WTC11 (cell line): ENCODE measurements around the gene CPB2. TPM values are rescaled to one million over a fixed set of nuclear protein-coding genes. Genes with fewer than 3 reads are reported as not detected.

Experiments used
- ATAC-seq: fragments of 200-7000 bp; cut with Tn5 transposase; 2 replicates; pipeline ENCODE4 v1.10.0; 2021; ENCODE audit warnings: mild to moderate bottlenecking, moderate library complexity
- CTCF ChIA-PET: fragments of 300-600 bp; sonication (Branson Sonifier 250); formaldehyde crosslinking; loops from one replicate; lab custom pipeline; 2021; ENCODE audit warnings: antibody characterized with exemption; lab: Charles Lee
- POLR2A ChIA-PET: fragments of 350-600 bp; sonication (Branson Sonifier 250); formaldehyde crosslinking; loops from one replicate; lab custom pipeline; 2021; ENCODE audit warnings: antibody characterized with exemption; lab: Charles Lee
- DNase-seq: peaks from one replicate; pipeline ENCODE4 v3.0.0; 2021; ENCODE audit warnings: low spot score
- H3K27ac Mint-ChIP-seq: 2 replicates; pipeline ENCODE4 v1.8.0; 2021; ENCODE audit warnings: mixed read lengths
- H3K27me3 Mint-ChIP-seq: 2 replicates; pipeline ENCODE4 v1.8.0; 2021; ENCODE audit warnings: low read depth, mild to moderate bottlenecking, moderate library complexity, mixed read lengths
- H3K36me3 Mint-ChIP-seq: 2 replicates; pipeline ENCODE4 v1.8.0; 2021; ENCODE audit warnings: mixed read lengths
- H3K4me1 Mint-ChIP-seq: 2 replicates; pipeline ENCODE4 v1.8.0; 2022; ENCODE audit warnings: mixed read lengths
- H3K4me3 Mint-ChIP-seq: 2 replicates; pipeline ENCODE4 v1.8.0; 2021; ENCODE audit warnings: mild to moderate bottlenecking, moderate library complexity, mixed read lengths
- H3K9me3 Mint-ChIP-seq: 2 replicates; pipeline ENCODE4 v1.8.0; 2021; ENCODE audit warnings: mixed read lengths
- ATF1 ChIP-seq: sonication (generic); formaldehyde crosslinking; IDR thresholded peaks from 2 replicates; pipeline ENCODE4 v1.8.1; 2023; ENCODE audit warnings: mild to moderate bottlenecking, moderate library complexity, missing genetic modification reagents
- CREM ChIP-seq: sonication (generic); formaldehyde crosslinking; IDR thresholded peaks from 2 replicates; pipeline ENCODE4 v1.8.1; 2022; ENCODE audit warnings: mild to moderate bottlenecking, missing genetic modification reagents, moderate library complexity
- CTCF ChIP-seq: fragments of 200-600 bp; IDR thresholded peaks from 2 replicates; pipeline ENCODE4 v1.8.0; 2022; ENCODE audit warnings: antibody characterized with exemption
- E2F4 ChIP-seq: sonication (generic); formaldehyde crosslinking; IDR thresholded peaks from 2 replicates; pipeline ENCODE4 v1.8.1; 2022; ENCODE audit warnings: low read depth, mild to moderate bottlenecking, moderate library complexity, missing genetic modification reagents, borderline replicate concordance
- FOXK1 ChIP-seq: sonication (generic); formaldehyde crosslinking; IDR thresholded peaks from 2 replicates; pipeline ENCODE4 v1.8.0; 2022; ENCODE audit warnings: mild to moderate bottlenecking, moderate library complexity, missing genetic modification reagents
- FOXP1 ChIP-seq: sonication (generic); formaldehyde crosslinking; IDR thresholded peaks from 2 replicates; pipeline ENCODE4 v1.8.0; 2022; ENCODE audit warnings: missing genetic modification reagents, mild to moderate bottlenecking, moderate library complexity, borderline replicate concordance
- GRHL2 ChIP-seq: fragments of 250-450 bp; sonication (Bioruptor Pico); IDR thresholded peaks from 2 replicates; pipeline ENCODE4 v1.8.0; 2022; ENCODE audit warnings: mild to moderate bottlenecking, moderate library complexity; ENCODE audit not compliant: insufficient replicate concordance, severe bottlenecking
- IRF2 ChIP-seq: sonication (generic); formaldehyde crosslinking; IDR thresholded peaks from 2 replicates; pipeline ENCODE4 v1.8.0; 2022; ENCODE audit warnings: low read depth, missing genetic modification reagents, borderline replicate concordance
- JAZF1 ChIP-seq: fragments of 250-450 bp; sonication (Bioruptor Pico); IDR thresholded peaks from 2 replicates; pipeline ENCODE4 v1.9.0; 2021; ENCODE audit warnings: moderate library complexity, mild to moderate bottlenecking, inconsistent platforms
- MYBL2 ChIP-seq: sonication (generic); formaldehyde crosslinking; IDR thresholded peaks from 2 replicates; pipeline ENCODE4 v1.8.1; 2023; ENCODE audit warnings: mild to moderate bottlenecking, moderate library complexity, missing genetic modification reagents
- NR1H2 ChIP-seq: sonication (generic); formaldehyde crosslinking; IDR thresholded peaks from 2 replicates; pipeline ENCODE4 v1.9.0; 2021; ENCODE audit warnings: mild to moderate bottlenecking, moderate library complexity, missing genetic modification reagents
- NR3C1 ChIP-seq: sonication (generic); formaldehyde crosslinking; conservative IDR thresholded peaks from 2 replicates; pipeline ENCODE4 v1.8.1; 2023; ENCODE audit warnings: low read depth, mild to moderate bottlenecking, missing genetic modification reagents
- RELA ChIP-seq: sonication (generic); formaldehyde crosslinking; IDR thresholded peaks from 2 replicates; pipeline ENCODE4 v1.8.1; 2022; ENCODE audit warnings: missing genetic modification reagents, mild to moderate bottlenecking, borderline replicate concordance
- SP1 ChIP-seq: sonication (generic); formaldehyde crosslinking; conservative IDR thresholded peaks from 2 replicates; pipeline ENCODE4 v1.8.1; 2022; ENCODE audit warnings: missing genetic modification reagents
- TCF7 ChIP-seq: sonication (generic); formaldehyde crosslinking; IDR thresholded peaks from 2 replicates; pipeline ENCODE4 v1.8.0; 2022; ENCODE audit warnings: mild to moderate bottlenecking, low read depth, missing genetic modification reagents, moderate library complexity
- TEAD4 ChIP-seq: sonication (generic); formaldehyde crosslinking; IDR thresholded peaks from 2 replicates; pipeline ENCODE4 v1.8.0; 2022; ENCODE audit warnings: mild to moderate bottlenecking, missing genetic modification reagents
- ZBTB43 ChIP-seq: sonication (generic); formaldehyde crosslinking; IDR thresholded peaks from 2 replicates; pipeline ENCODE4 v1.8.1; 2023; ENCODE audit warnings: mild to moderate bottlenecking, missing genetic modification reagents
- ZMAT4 ChIP-seq: fragments of 250-450 bp; sonication (Bioruptor Pico); IDR thresholded peaks from 2 replicates; pipeline ENCODE4 v1.9.0; 2021; ENCODE audit warnings: mild to moderate bottlenecking
- ZNF317 ChIP-seq: sonication (generic); formaldehyde crosslinking; IDR thresholded peaks from 2 replicates; pipeline ENCODE4 v1.8.1; 2023; ENCODE audit warnings: low read depth, mild to moderate bottlenecking, moderate library complexity, missing genetic modification reagents, borderline replicate concordance
- ZSCAN18 ChIP-seq: fragments of 250-450 bp; sonication (Bioruptor Pico); IDR thresholded peaks from 2 replicates; pipeline ENCODE4 v2.1.2; 2022; ENCODE audit warnings: mild to moderate bottlenecking, moderate library complexity
- total RNA-seq: library from RNA; stranded (reverse); gene quantifications from 3 replicates; pipeline ENCODE4 v1.2.3, GENCODE V29; 2021
- TF ChIP-seq, protein P1 (sequence below): sonication (generic); formaldehyde crosslinking; IDR thresholded peaks from 2 replicates; pipeline ENCODE4 v1.8.1; 2022; ENCODE audit warnings: mild to moderate bottlenecking, moderate library complexity, missing genetic modification reagents
- TF ChIP-seq, protein P2 (sequence below): sonication (generic); formaldehyde crosslinking; IDR thresholded peaks from 2 replicates; pipeline ENCODE4 v1.8.1; 2023; ENCODE audit warnings: mild to moderate bottlenecking, missing genetic modification reagents, moderate library complexity
- TF ChIP-seq, protein P3 (sequence below): sonication (generic); formaldehyde crosslinking; IDR thresholded peaks from 2 replicates; pipeline ENCODE4 v1.8.0; 2022; ENCODE audit warnings: mild to moderate bottlenecking, missing genetic modification reagents

The CPB2 gene
- total RNA-seq, 1 experiment from 2014 or later: 0.33 TPM

GRCh38 chr13:46053162-46054012 lies 51.4 kb downstream of the CPB2 start (continued):
- TF ChIP-seq, protein P1, sequence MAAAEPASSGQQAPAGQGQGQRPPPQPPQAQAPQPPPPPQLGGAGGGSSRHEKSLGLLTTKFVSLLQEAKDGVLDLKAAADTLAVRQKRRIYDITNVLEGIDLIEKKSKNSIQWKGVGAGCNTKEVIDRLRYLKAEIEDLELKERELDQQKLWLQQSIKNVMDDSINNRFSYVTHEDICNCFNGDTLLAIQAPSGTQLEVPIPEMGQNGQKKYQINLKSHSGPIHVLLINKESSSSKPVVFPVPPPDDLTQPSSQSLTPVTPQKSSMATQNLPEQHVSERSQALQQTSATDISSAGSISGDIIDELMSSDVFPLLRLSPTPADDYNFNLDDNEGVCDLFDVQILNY (CRISPR knock-in tag): no peak
- TF ChIP-seq JAZF1 (CRISPR knock-in tag) (no peak), CTCF (no peak), ZBTB43 (CRISPR knock-in tag) (no peak), IRF2 (CRISPR knock-in tag) (no peak)
- TF ChIP-seq, all 79 proteins: peak for 0

DNA sequence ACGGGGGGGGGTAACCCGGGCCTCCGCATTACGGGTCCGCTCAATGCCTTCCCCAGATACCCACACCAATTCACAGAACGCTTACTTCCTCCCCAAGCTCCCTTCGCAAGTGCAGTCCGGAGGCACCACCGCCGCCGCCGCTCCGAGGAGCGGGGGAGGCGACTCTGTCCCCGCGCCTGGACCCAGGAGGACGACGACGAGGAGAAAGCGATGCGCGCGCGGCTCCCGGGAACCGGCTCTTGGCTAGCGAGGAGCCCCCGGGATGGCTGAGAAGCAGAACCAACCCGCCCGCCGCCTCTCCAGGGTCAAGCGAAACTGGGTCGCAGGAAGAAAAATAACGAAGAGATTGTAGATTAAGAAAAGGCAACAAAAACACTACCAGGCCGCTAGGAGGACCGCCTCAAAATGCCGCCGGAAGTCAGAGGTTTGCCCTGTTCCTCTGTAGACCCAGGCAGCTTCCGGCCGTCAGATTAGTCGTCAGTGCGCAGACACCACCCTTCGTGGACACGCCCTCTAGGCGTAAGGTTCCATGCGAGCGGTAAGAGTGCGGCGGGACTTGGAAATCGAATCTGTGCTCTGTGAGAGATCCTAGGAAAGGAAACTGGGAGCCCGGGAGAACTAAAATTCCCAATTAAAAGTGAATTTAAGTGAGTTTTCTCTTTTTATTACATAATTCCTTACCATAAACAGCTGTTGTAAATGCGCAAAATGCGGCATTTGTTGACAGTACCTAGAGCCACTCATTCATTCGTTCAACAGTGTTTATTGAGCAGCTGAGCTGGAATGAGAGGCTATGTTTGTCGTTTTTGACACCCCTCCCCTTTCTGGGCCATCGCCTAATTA lies 52.3 kb downstream of the CPB2 start, which contains the start of gene ZC3H13:
Gene ZC3H13 (minus strand): TSS at position 428 of the 843 bp plus-strand sequence. CDS start 7,239 bp downstream, outside the sequence.
- POLR2A ChIA-PET: no interaction called here
- DNase-seq (peak; percentile 92), ATAC-seq (peak; percentile 99)
- H3K27ac Mint-ChIP-seq: peak within 1 kb of the TSS; percentile 97
- H3K9me3 Mint-ChIP-seq: no peaks in the 10 kb centered on the region
- CTCF ChIA-PET: interaction anchor here (0.5 to 1.0 kb wide), 4 partner anchors 22 to 236 kb away, joined by 3 to 4 read pairs (median 4); no protein-coding TSS in a partner anchor
- peak within 1 kb of the TSS; percentile 90 for H3K4me3 Mint-ChIP-seq
- H3K36me3 Mint-ChIP-seq: no peaks in the 10 kb centered on the region; the same call in 1 of the 2 replicates
- no peaks in the 10 kb centered on the region for H3K27me3 Mint-ChIP-seq
- H3K4me1 Mint-ChIP-seq: peaks cover 17% of the 10 kb centered on the region
- TF ChIP-seq SP1 (CRISPR knock-in tag) (peak; percentile 78), MYBL2 (CRISPR knock-in tag) (no peak), GRHL2 (CRISPR knock-in tag) (no peak), E2F4 (CRISPR knock-in tag) (no peak), ZSCAN18 (no peak), NR1H2 (CRISPR knock-in tag) (no peak), ATF1 (no peak), TEAD4 (no peak), RELA (CRISPR knock-in tag) (no peak), TCF7 (CRISPR knock-in tag) (no peak), ZNF317 (CRISPR knock-in tag) (no peak), ZMAT4 (CRISPR knock-in tag) (no peak), FOXK1 (CRISPR knock-in tag) (peak; percentile 83), NR3C1 (CRISPR knock-in tag) (no peak), FOXP1 (CRISPR knock-in tag) (no peak), CREM (CRISPR knock-in tag) (peak; percentile 92; the same call in 1 of the 2 replicates)
- TF ChIP-seq, protein P2, sequence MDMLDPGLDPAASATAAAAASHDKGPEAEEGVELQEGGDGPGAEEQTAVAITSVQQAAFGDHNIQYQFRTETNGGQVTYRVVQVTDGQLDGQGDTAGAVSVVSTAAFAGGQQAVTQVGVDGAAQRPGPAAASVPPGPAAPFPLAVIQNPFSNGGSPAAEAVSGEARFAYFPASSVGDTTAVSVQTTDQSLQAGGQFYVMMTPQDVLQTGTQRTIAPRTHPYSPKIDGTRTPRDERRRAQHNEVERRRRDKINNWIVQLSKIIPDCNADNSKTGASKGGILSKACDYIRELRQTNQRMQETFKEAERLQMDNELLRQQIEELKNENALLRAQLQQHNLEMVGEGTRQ (CRISPR knock-in tag): peak; percentile 12; the same call in 1 of the 2 replicates
- TF ChIP-seq, protein P3, sequence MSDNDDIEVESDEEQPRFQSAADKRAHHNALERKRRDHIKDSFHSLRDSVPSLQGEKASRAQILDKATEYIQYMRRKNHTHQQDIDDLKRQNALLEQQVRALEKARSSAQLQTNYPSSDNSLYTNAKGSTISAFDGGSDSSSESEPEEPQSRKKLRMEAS (CRISPR knock-in tag): peak; percentile 48; the same call in 1 of the 2 replicates
